MV-4-11 (cell line): Measurements from ENCODE around the gene GGTLC1.
A peak's percentile ranks its signal among the peaks of the same experiment; 100 is the strongest.
"Not testable (repeated sequence)": the region's sequence is repeated elsewhere in the genome, so short reads cannot be mapped to it uniquely, and the experiment has no call there.

Experiments
- DNase-seq: peaks from one replicate; lab custom pipeline; 2025; lab: John Stamatoyannopoulos, UW

Gene GGTLC1

GRCh38 chr20:23988561-23988960 lies at the start of gene GGTLC1:
Gene GGTLC1 (minus strand): TSS chr20:23988779. CDS start chr20:23986611, 2,168 bp downstream.
- DNase-seq, result no peak

- no peak for DNase-seq
Observed at GRCh38 chr20:24034820-24035219, 46.2 kb upstream of the GGTLC1 start.

GRCh38 chr20:24033565-24033964 lies 45.0 kb upstream of the GGTLC1 start:
- DNase-seq, result no peak

GRCh38 chr20:24033151-24033550 lies 44.6 kb upstream of the GGTLC1 start:
- no peak for DNase-seq

GRCh38 chr20:24032400-24032898 lies 43.9 kb upstream of the GGTLC1 start:
- DNase-seq, result peak; percentile 18

- peak; percentile 67 for DNase-seq
Observed at GRCh38 chr20:24027229-24027628, 38.6 kb upstream of the GGTLC1 start.

GRCh38 chr20:24022621-24023180 lies 34.1 kb upstream of the GGTLC1 start:
- DNase-seq, result no peak

GRCh38 chr20:24018796-24019195 lies 30.2 kb upstream of the GGTLC1 start:
- DNase-seq, result no peak

GRCh38 chr20:24017458-24017755 lies 28.8 kb upstream of the GGTLC1 start:
- no peak for DNase-seq

- no peak for DNase-seq
Observed at GRCh38 chr20:24016607-24017457, 28.3 kb upstream of the GGTLC1 start.

- DNase-seq, result no peak
Observed at GRCh38 chr20:24013953-24014352, 25.4 kb upstream of the GGTLC1 start.

- no peak for DNase-seq
Observed at GRCh38 chr20:24011282-24011681, 22.7 kb upstream of the GGTLC1 start.

- DNase-seq, result no peak
Observed at GRCh38 chr20:24007758-24008157, 19.2 kb upstream of the GGTLC1 start.

- no peak for DNase-seq
Observed at GRCh38 chr20:24007073-24007595, 18.6 kb upstream of the GGTLC1 start.

- DNase-seq, result no peak
Observed at GRCh38 chr20:24006626-24007025, 18.0 kb upstream of the GGTLC1 start.

- no peak for DNase-seq
Observed at GRCh38 chr20:24004471-24004870, 15.9 kb upstream of the GGTLC1 start.

- no peak for DNase-seq
Observed at GRCh38 chr20:24002896-24003295, 14.3 kb upstream of the GGTLC1 start.

GRCh38 chr20:24001712-24002405 lies 13.3 kb upstream of the GGTLC1 start:
- no peak for DNase-seq

- no peak for DNase-seq
Observed at GRCh38 chr20:23998844-23999243, 10.3 kb upstream of the GGTLC1 start.

GRCh38 chr20:23998392-23998791 lies 9.8 kb upstream of the GGTLC1 start:
- no peak for DNase-seq

- DNase-seq, result peak; percentile 16
Observed at GRCh38 chr20:23995905-23996666, 7.5 kb upstream of the GGTLC1 start.

GRCh38 chr20:23995291-23995690 lies 6.7 kb upstream of the GGTLC1 start:
- DNase-seq, result not testable (repeated sequence)
